ENCODE results near the gene SRRM5. TPM values are rescaled to one million over a fixed set of nuclear protein-coding genes. Genes with fewer than 3 reads are reported as not detected.
A peak's percentile ranks its signal among the peaks of the same experiment; 100 is the strongest.

SRRM5 gene
- total RNA-seq, 2 donors from 2014 or later = 0.28 to 0.59 TPM

- WGBS = 84% methylated on average over 5 of the region's 5 CpGs
- H3K4me3 ChIP-seq = no peak overlapping the region
- no peak overlapping the region for H3K27ac ChIP-seq
- TF ChIP-seq POLR2AphosphoS5 (IDR thresholded peaks at IDR 0.05) (no peak), CTCF (IDR thresholded peaks at IDR 0.05) (no peak), POLR2A (IDR thresholded peaks at IDR 0.05) (no peak)
- peaks cover 3 to 12% of the 10 kb centered on the region in 2 donors for H3K36me3 ChIP-seq
- H3K27me3 ChIP-seq (replicated peaks; ENCODE audit: insufficient read depth) = no peaks in the 10 kb centered on the region
- peaks cover 4% of the 10 kb centered on the region for H3K4me1 ChIP-seq (replicated peaks)
- no peak for DNase-seq (ENCODE audit: low spot score)
- no peaks in the 10 kb centered on the region for H3K9me3 ChIP-seq
- intact Hi-C loops (cut with DNase I) = no loop called here
These were observed 22.6 kb upstream of the SRRM5 start for GRCh38 chr19:43589277-43589676.

GRCh38 chr19:43589678-43590077 lies 22.2 kb upstream of the SRRM5 start:
- H3K9me3 ChIP-seq = no peaks in the 10 kb centered on the region
- H3K36me3 ChIP-seq = peaks cover 3 to 12% of the 10 kb centered on the region in 2 donors
- H3K27me3 ChIP-seq (replicated peaks; ENCODE audit: insufficient read depth) = no peaks in the 10 kb centered on the region
- DNase-seq (ENCODE audit: low spot score) = no peak
- H3K4me1 ChIP-seq (replicated peaks) = peaks cover 4% of the 10 kb centered on the region
- H3K27ac ChIP-seq = no peak overlapping the region
- intact Hi-C loops (cut with DNase I) = no loop called here
- H3K4me3 ChIP-seq = no peak overlapping the region
- WGBS = 86% methylated on average over 6 of the region's 6 CpGs
- TF ChIP-seq POLR2A (IDR thresholded peaks at IDR 0.05) (no peak), CTCF (IDR thresholded peaks at IDR 0.05) (no peak), POLR2AphosphoS5 (IDR thresholded peaks at IDR 0.05) (no peak)

- H3K4me3 ChIP-seq = no peak overlapping the region
- no peak overlapping the region for H3K27ac ChIP-seq
- no peaks in the 10 kb centered on the region for H3K9me3 ChIP-seq
- intact Hi-C loops (cut with DNase I) = no loop called here
- WGBS = 95% methylated on average over 52 of the region's 63 CpGs
- H3K27me3 ChIP-seq (replicated peaks; ENCODE audit: insufficient read depth) = no peaks in the 10 kb centered on the region
- no peak for DNase-seq (ENCODE audit: low spot score)
- TF ChIP-seq POLR2A (IDR thresholded peaks at IDR 0.05) (no peak), POLR2AphosphoS5 (IDR thresholded peaks at IDR 0.05) (no peak), CTCF (IDR thresholded peaks at IDR 0.05) (no peak)
- H3K36me3 ChIP-seq = peaks cover 3 to 12% of the 10 kb centered on the region in 2 donors
- H3K4me1 ChIP-seq (replicated peaks) = peaks cover 8% of the 10 kb centered on the region
These were observed 19.8 kb upstream of the SRRM5 start for GRCh38 chr19:43591904-43592772.

GRCh38 chr19:43592800-43593350 lies 19.0 kb upstream of the SRRM5 start:
- H3K27me3 ChIP-seq (replicated peaks; ENCODE audit: insufficient read depth) = no peaks in the 10 kb centered on the region
- TF ChIP-seq POLR2AphosphoS5 (IDR thresholded peaks at IDR 0.05) (no peak), POLR2A (IDR thresholded peaks at IDR 0.05) (no peak)
- H3K4me1 ChIP-seq (replicated peaks) = peaks cover 10% of the 10 kb centered on the region
- no peak for DNase-seq (ENCODE audit: low spot score)
- H3K27ac ChIP-seq = no peak overlapping the region
- intact Hi-C loops (cut with DNase I) = no loop called here
- no peaks in the 10 kb centered on the region for H3K9me3 ChIP-seq
- WGBS = 91% methylated on average over 37 of the region's 37 CpGs
- H3K4me3 ChIP-seq = no peak overlapping the region
- peaks cover 3 to 12% of the 10 kb centered on the region in 2 donors for H3K36me3 ChIP-seq

- TF ChIP-seq POLR2A (IDR thresholded peaks at IDR 0.05) (no peak), CTCF (IDR thresholded peaks at IDR 0.05) (no peak), POLR2AphosphoS5 (IDR thresholded peaks at IDR 0.05) (no peak)
These were observed 17.7 kb upstream of the SRRM5 start for GRCh38 chr19:43594081-43594697.

More at GRCh38 chr19:43594081-43594697, 17.7 kb upstream of the SRRM5 start:
- WGBS = 89% methylated on average over 10 of the region's 10 CpGs
- peak overlapping the region in 1 of 2 donors; percentile 59 for H3K4me3 ChIP-seq
- H3K4me1 ChIP-seq (replicated peaks) = peaks cover 15% of the 10 kb centered on the region
- H3K9me3 ChIP-seq = no peaks in the 10 kb centered on the region
- intact Hi-C loops (cut with DNase I) = loop anchor here (2.0 kb wide), 1 partner anchor 59 kb away; no protein-coding TSS in a partner anchor
- no peak for DNase-seq (ENCODE audit: low spot score)
- H3K27me3 ChIP-seq (replicated peaks; ENCODE audit: insufficient read depth) = no peaks in the 10 kb centered on the region
- H3K36me3 ChIP-seq = peaks cover 0 to 16% of the 10 kb centered on the region in 2 donors
- H3K27ac ChIP-seq = peak overlapping the region; percentile 94 to 97
